Measurements from ENCODE around the gene KRTAP3-2. TPM values are rescaled to one million over a fixed set of nuclear protein-coding genes. Genes with fewer than 3 reads are reported as not detected.

KRTAP3-2 gene
- total RNA-seq, 1 experiment from 2014 or later: not detected

GRCh38 chr17:40986920-40987319 lies 12.8 kb downstream of the KRTAP3-2 start:
- RAD21 ChIA-PET (ENCODE audit: low non-redundant PET in 1 of 2, low total read pairs in 2 of 2, uncharacterized antibody in 2 of 2, unreplicated experiment in 2 of 2): no interaction called here
- H3K4me2 ChIP-seq (ENCODE audit: low read length): no peak overlapping the region
- no peak for ATAC-seq

More at GRCh38 chr17:40986920-40987319, 12.8 kb downstream of the KRTAP3-2 start:
- Histone ChIP-seq H3K36me3 (ENCODE audit: control insufficient read depth in 1 of 2, insufficient read depth in 2 of 2, low read length in 2 of 2) (no peaks in the 10 kb centered on the region), H3K27me3 (ENCODE audit: insufficient read depth, low read length) (no peaks in the 10 kb centered on the region), H2AFZ (ENCODE audit: low read depth, low read length, poor library complexity, severe bottlenecking) (no peak overlapping the region), H3K79me2 (ENCODE audit: insufficient read depth, low read length) (no peaks in the 10 kb centered on the region), H3K4me3 (replicated peaks in 1 of 2; ENCODE audit: low read depth in 1 of 2, low read length in 2 of 2) (no peak overlapping the region), H3K4me1 (ENCODE audit: control insufficient read depth in 1 of 2, insufficient read depth in 2 of 2, low read length in 2 of 2) (no peaks in the 10 kb centered on the region), H4K20me1 (ENCODE audit: insufficient read depth) (no peaks in the 10 kb centered on the region), H3K9ac (ENCODE audit: low read length) (no peak overlapping the region), H3K9me2 (ENCODE audit: insufficient read depth) (no peaks in the 10 kb centered on the region; the same call in 1 of the 2 replicates), H3K27ac (ENCODE audit: low read depth, low read length) (no peak overlapping the region), H3K9me3 (ENCODE audit: control insufficient read depth in 1 of 2, insufficient read depth in 1 of 2, low read depth in 1 of 2, low read length in 2 of 2) (peaks cover 0 to 15% of the 10 kb centered on the region in 2 experiments; a peak in 1 of 4 replicates)
- TF ChIP-seq FOSL1 (IDR thresholded peaks at IDR 0.05; ENCODE audit: low read depth) (no peak), SP1 (IDR thresholded peaks at IDR 0.05; ENCODE audit: low read depth) (no peak), ATF3 (IDR thresholded peaks at IDR 0.05) (no peak), EZH2phosphoT487 (IDR thresholded peaks at IDR 0.05; ENCODE audit: borderline replicate concordance) (no peak), EZH2 (IDR thresholded peaks at IDR 0.05) (no peak), SRF (IDR thresholded peaks at IDR 0.05; ENCODE audit: low read depth) (no peak), ZBTB33 (IDR thresholded peaks at IDR 0.05; ENCODE audit: extremely low read depth, insufficient replicate concordance, low read length) (no peak), YY1 (IDR thresholded peaks at IDR 0.05; ENCODE audit: extremely low read depth, insufficient replicate concordance, low read depth, low read length) (no peak), TCF7L2 (IDR thresholded peaks at IDR 0.05; ENCODE audit: borderline replicate concordance, extremely low read depth, insufficient read depth, insufficient read length) (no peak), CEBPB (IDR thresholded peaks at IDR 0.05; ENCODE audit: low read depth) (no peak), MAX (IDR thresholded peaks at IDR 0.05) (no peak), RAD21 (IDR thresholded peaks at IDR 0.05; ENCODE audit: low read depth) (no peak)
- ChIA-PET CTCF (no interaction called here), POLR2A (no interaction called here)
- DNase-seq (ENCODE audit: low read depth, low spot score): no peak
- intact Hi-C loops (cut with micrococcal nuclease): no loop called here
- BruUV-seq (replicated peaks): no TSS peak

All from HCT116 (cell line).